Large intestine (tissue), 12 donors: ENCODE measurements around the gene ZSCAN23. TPM values are rescaled to one million over a fixed set of nuclear protein-coding genes. Genes with fewer than 3 reads are reported as not detected.

ENCODE experiments used
- DNase-seq, 2 donors: peaks; one replicate each; pipeline versions ENCODE4 v3.0.0 to v3.0.0-alpha.2; 2013
- H3K27ac ChIP-seq: one replicate; pipeline ENCODE4 v1.5.1; 2013; ENCODE audit warnings: low read length
- H3K27me3 ChIP-seq: 2 replicates; pipeline ENCODE4 v1.6.1; 2013; ENCODE audit warnings: low read length; ENCODE audit not compliant: control insufficient read depth, insufficient read depth
- H3K36me3 ChIP-seq: 2 replicates; pipeline ENCODE4 v1.6.1; 2013; ENCODE audit warnings: low read length; ENCODE audit not compliant: control insufficient read depth, insufficient read depth
- H3K4me1 ChIP-seq: one replicate; pipeline ENCODE4 v1.6.1; 2013; ENCODE audit warnings: low read length; ENCODE audit not compliant: control insufficient read depth, insufficient read depth
- H3K4me3 ChIP-seq: one replicate; pipeline ENCODE4 v1.5.1; 2013; ENCODE audit warnings: low read length
- H3K9me3 ChIP-seq: one replicate; pipeline ENCODE4 v1.6.1; 2013; ENCODE audit warnings: mild to moderate bottlenecking, low read depth, low read length, moderate library complexity; ENCODE audit not compliant: control insufficient read depth
- WGBS: methylation state at CpG from one replicate; pipeline ENCODE4 v1.1.5; 2013; ENCODE audit warnings: low lambda C conversion rate; ENCODE audit not compliant: insufficient coverage; 5-methylcytosine and 5-hydroxymethylcytosine counted together
- long read RNA-seq, 11 donors: transcript quantifications; one replicate each; lab custom pipeline, GENCODE V29; 2026
- polyA plus RNA-seq: library from polyadenylated mRNA; unstranded; fragments of 120-200 nt; gene quantifications from one replicate; pipeline ENCODE4 v1.2.1, GENCODE V29; 2013

Gene ZSCAN23
- 3.6 TPM for polyA plus RNA-seq
- long read RNA-seq, donor 1: 0 reads
- long read RNA-seq, donor 2, partial matches to known transcripts: 0 of 1 reads
- long read RNA-seq, donor 2, other reads (novel, unspliced or antisense): 0 of 1 reads
- long read RNA-seq, donor 3: 0 reads
- long read RNA-seq, donor 4: 0 reads
- long read RNA-seq, donor 5: 0 reads
- long read RNA-seq, donor 6: 0 reads
- long read RNA-seq, donor 7: 0 reads
- long read RNA-seq, donor 8: 0 reads
- long read RNA-seq, donor 9: 0 reads
- long read RNA-seq, donor 10, partial matches to known transcripts: 0 of 2 reads
- long read RNA-seq, donor 10, other reads (novel, unspliced or antisense): 0 of 2 reads
- long read RNA-seq, donor 11, partial matches to known transcripts: 0 of 1 reads
- long read RNA-seq, donor 11, other reads (novel, unspliced or antisense): 0 of 1 reads

- peaks cover 3% of the 10 kb centered on the region for H3K9me3 ChIP-seq
- peaks cover 21% of the 10 kb centered on the region for H3K27me3 ChIP-seq
- no peaks in the 10 kb centered on the region for H3K4me1 ChIP-seq
- H3K36me3 ChIP-seq: no peaks in the 10 kb centered on the region
- 0% methylated on average over 2 of the region's 32 CpGs for WGBS
- peak within 1 kb of the TSS; percentile 80 for H3K4me3 ChIP-seq
- DNase-seq: peak; percentile 66 to 84
- H3K27ac ChIP-seq: peak within 1 kb of the TSS; percentile 32
Measured at GRCh38 chr6:28443112-28443773, at the start of gene ZSCAN23. Gene ZSCAN23, minus strand, starts transcription at chr6:28443491. Its CDS starts 7,225 bp downstream, at chr6:28436266.

GRCh38 chr6:28491984-28492317, 48.7 kb upstream of the ZSCAN23 start:
- no peaks in the 10 kb centered on the region for H3K9me3 ChIP-seq
- peaks cover 42% of the 10 kb centered on the region for H3K27me3 ChIP-seq
- H3K4me1 ChIP-seq: no peaks in the 10 kb centered on the region
- no CpG with 5 or more reads among the region's 3 CpGs for WGBS
- DNase-seq: no peak
- no peak overlapping the region for H3K4me3 ChIP-seq
- no peak overlapping the region for H3K27ac ChIP-seq
- no peaks in the 10 kb centered on the region for H3K36me3 ChIP-seq

DNA sequence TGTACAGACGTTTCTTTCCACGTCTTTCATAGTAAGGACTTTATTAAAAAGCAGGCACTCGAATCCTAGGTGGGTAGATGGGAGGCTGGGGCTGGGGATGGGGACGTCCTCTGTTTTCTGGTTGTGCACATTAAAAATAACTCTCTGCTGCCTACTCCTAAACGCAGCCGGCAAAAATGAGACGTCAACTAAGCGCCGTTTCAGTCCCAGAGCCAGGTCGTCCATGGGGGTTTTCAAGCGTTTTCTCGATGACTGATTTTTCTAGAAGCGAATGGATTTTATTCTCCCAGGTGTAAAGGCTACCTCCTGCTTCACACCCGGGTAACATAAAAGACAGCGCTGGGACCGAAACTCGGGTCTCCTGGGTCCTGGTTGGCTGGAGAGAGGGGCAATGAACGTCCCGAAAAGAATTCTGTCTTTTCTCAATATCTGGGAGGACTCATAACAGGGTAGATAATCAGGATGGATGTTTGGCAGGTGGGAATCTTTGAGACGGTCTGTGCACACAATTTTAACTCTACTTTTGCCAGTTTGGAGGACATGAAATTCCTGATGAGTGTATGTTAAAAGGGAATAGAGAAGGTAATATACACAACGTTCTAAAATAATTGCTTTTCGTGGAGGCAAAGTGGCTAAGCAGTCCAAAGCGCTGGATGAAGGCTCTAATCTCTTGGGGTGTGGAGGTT, 47.1 kb upstream of the ZSCAN23 start:
- whole genome bisulfite sequencing: 100% methylated on average over 1 of the region's 23 CpGs
- no peaks in the 10 kb centered on the region for H3K9me3 ChIP-seq
- no peaks in the 10 kb centered on the region for H3K36me3 ChIP-seq
- H3K27ac ChIP-seq: peak overlapping the region; percentile 39
- H3K4me3 ChIP-seq: peak overlapping the region; percentile 54
- H3K4me1 ChIP-seq: no peaks in the 10 kb centered on the region
- DNase-seq: no peak
- H3K27me3 ChIP-seq: peaks cover 44% of the 10 kb centered on the region

DNA sequence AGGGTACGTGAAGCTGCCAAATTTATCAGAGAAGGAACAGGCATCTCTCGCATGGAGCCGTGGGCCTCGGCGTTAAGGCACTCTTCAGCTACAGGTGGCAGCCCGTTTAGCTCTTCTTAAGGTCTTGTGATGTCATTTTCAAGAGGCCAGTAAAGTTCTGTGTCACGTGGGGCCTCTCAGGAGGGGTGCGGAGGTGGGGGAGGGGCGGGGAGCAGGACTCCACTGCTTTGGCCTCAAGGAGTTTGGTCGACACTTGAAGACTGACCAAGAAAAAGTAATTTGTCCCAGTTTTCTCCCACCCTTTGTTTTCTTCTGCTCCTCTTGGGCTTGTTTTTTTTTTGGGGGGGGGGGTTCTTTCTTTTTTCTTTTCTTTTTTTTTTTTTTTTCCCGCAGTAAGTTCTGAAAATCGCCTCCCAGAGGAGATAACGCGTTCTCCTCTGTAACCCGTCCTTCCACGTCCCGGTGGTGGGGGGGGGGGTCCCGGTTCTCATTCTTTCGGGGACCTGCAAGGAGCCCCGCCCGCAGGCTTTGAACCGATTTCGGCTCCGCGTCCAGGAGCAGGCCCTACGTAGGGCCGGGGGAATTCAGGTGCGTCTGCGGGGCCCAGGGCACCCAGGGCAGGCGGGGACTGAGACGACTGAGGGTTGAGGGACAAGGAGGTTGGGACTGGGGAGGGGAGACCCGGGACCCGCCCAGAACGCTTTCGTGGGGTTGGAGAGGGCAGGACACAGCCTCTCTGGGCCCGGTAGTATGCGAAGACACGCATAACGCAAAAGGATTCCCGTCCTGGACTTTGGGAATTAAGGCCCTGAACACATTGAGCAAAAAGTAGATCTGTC, 46.3 kb upstream of the ZSCAN23 start:
- H3K9me3 ChIP-seq: no peaks in the 10 kb centered on the region
- H3K27ac ChIP-seq: peak overlapping the region; percentile 39
- no peaks in the 10 kb centered on the region for H3K4me1 ChIP-seq
- DNase-seq: peak; percentile 37 to 54
- WGBS: no CpG with 5 or more reads among the region's 40 CpGs
- peak overlapping the region; percentile 54 for H3K4me3 ChIP-seq
- peaks cover 50% of the 10 kb centered on the region for H3K27me3 ChIP-seq
- H3K36me3 ChIP-seq: no peaks in the 10 kb centered on the region

- 28% methylated on average over 6 of the region's 14 CpGs for WGBS
- H3K36me3 ChIP-seq: no peaks in the 10 kb centered on the region
- peak in 1 of 2 donors; percentile 23 for DNase-seq
- H3K27ac ChIP-seq: no peak overlapping the region
- no peaks in the 10 kb centered on the region for H3K9me3 ChIP-seq
- peak overlapping the region; percentile 54 for H3K4me3 ChIP-seq
- H3K27me3 ChIP-seq: peaks cover 50% of the 10 kb centered on the region
- no peaks in the 10 kb centered on the region for H3K4me1 ChIP-seq
Measured at GRCh38 chr6:28488916-28489365, 45.6 kb upstream of the ZSCAN23 start.

DNA sequence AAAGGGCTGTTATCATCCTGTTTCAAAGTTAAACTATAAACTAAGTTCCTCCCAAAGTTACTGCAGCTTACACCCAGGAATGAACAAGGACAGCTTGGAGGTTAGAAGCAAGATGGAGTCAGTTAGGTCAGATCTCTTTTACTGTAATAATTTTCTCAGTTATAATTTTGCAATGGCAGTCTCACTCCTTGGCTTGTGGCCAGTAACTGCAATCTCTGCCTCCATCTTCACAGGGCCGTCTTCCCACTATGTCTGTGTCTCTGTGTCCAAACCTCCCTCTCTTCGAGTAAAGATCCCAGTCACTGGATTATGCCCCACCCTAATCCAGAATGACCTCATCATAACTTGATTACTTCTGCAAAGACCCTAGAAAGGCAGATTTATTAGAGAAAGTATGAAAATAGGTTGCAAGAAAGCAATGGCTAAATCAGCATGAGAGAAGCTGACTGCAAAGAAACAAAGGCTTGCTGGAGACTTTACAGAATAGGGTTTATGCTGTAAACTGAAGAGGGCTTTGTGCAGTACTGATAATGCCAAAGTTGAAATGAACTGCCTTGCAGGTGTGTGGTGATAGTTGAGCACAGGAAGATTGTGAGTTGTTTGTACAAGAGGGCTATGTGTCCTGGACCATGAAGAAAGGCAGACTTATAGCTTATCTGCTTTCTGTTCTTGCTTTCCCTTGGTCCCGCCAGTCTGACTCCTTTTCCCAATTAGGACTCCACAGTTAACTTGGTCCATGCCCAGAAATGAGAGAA, 43.9 kb upstream of the ZSCAN23 start:
- no CpG with 5 or more reads among the region's 3 CpGs for WGBS
- H3K27me3 ChIP-seq: peaks cover 51% of the 10 kb centered on the region
- no peaks in the 10 kb centered on the region for H3K36me3 ChIP-seq
- no peak overlapping the region for H3K27ac ChIP-seq
- no peaks in the 10 kb centered on the region for H3K4me1 ChIP-seq
- no peak for DNase-seq
- no peaks in the 10 kb centered on the region for H3K9me3 ChIP-seq
- H3K4me3 ChIP-seq: no peak overlapping the region

DNA sequence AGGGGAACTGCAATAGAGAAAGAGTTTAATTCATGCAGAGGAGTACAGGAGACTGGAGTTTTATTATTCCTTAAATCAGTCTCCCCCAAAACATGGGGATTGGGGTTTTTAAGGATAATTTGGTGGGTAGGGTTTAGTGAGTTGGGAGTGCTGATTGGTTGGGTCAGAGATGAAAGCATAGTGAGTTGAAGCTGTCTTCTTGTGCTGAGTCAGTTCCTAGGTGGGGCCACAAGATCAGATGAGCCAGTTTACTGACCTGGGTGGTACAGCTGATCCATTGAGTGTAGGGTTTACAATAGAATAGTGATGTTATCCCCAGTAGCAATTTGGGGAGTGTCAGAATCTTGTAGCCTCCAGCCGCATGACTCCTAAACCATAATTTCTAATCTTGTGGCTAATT, 43.2 kb upstream of the ZSCAN23 start:
- 80% methylated on average over 1 of the region's 1 CpG for WGBS
- Histone ChIP-seq H3K36me3 (no peaks in the 10 kb centered on the region), H3K4me3 (no peak overlapping the region), H3K4me1 (no peaks in the 10 kb centered on the region), H3K27me3 (peaks cover 50% of the 10 kb centered on the region), H3K9me3 (no peaks in the 10 kb centered on the region), H3K27ac (no peak overlapping the region)
- no peak for DNase-seq

DNA sequence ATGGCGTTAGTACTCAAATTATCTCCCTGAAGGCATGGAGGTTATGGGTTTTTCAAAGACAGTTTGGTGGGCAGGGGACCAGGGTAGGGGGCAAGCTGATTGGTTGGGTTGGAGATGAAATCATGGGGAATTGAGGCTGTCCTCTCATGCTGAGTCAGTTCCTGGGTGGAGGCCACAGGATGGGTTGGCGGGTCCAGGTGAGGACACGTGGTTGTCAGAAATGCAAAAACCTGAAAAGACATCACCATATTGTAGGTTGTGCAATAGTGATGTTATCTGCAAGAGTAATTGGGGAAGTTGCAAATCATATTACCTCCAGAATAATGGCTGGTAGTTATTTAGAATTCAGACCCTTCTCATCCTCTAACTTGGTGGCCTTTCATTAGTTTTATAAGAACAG, 42.2 kb upstream of the ZSCAN23 start:
- Histone ChIP-seq H3K36me3 (no peaks in the 10 kb centered on the region), H3K27me3 (peaks cover 51% of the 10 kb centered on the region), H3K4me1 (no peaks in the 10 kb centered on the region), H3K4me3 (no peak overlapping the region), H3K27ac (no peak overlapping the region), H3K9me3 (no peaks in the 10 kb centered on the region)
- no CpG with 5 or more reads among the region's 3 CpGs for WGBS
- no peak for DNase-seq

DNA sequence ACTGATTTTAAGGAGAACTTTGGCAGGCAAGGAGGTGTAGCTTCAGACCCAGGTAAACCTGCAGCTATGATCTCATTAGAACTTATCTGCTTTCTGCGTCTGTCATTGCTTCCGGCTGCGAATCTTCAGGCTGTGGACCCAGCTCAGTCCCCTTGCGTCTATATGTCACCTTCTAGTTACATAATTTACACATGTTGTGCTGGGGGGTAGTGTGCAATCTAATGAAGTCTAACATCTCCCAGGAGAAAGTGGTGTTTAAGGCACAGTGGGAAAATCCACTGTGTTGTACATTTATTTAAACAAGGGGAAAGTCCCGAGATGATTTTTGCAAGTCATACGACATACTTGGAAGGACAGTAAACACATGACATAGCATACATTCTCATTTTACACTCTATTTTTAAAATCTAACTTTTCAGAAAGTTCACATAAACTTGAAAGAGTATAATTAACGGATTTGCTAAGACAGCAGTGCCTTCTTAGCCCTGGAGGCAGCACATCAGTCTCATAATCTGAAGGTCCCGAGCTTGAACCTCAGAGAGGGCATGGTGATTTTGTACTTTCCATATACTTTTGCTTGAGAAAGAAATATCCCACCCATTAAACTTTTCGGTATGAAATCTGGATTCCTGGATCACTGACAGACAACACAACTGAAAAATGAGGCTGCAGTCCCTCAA, 37.1 kb upstream of the ZSCAN23 start:
- Histone ChIP-seq H3K36me3 (no peaks in the 10 kb centered on the region), H3K4me3 (no peak overlapping the region), H3K27me3 (peaks cover 52% of the 10 kb centered on the region), H3K9me3 (no peaks in the 10 kb centered on the region), H3K4me1 (no peaks in the 10 kb centered on the region), H3K27ac (no peak overlapping the region)
- DNase-seq: no peak
- WGBS: 70% methylated on average over 2 of the region's 9 CpGs
